Gastroesophageal sphincter (tissue), 3 donors: ENCODE results near the gene PIK3C2G.

Experiments used
- EP300 ChIP-seq: sonication (generic); formaldehyde crosslinking; IDR thresholded peaks from one replicate; pipeline ENCODE4 v1.6.1; 2017; ENCODE audit warnings: antibody characterized with exemption, mild to moderate bottlenecking
- POLR2A ChIP-seq, 2 donors: fragments of 450-650 bp; IDR thresholded peaks; one replicate each; pipeline ENCODE4 v1.6.1; 2017; ENCODE audit warnings: antibody characterized with exemption in 2 of 2, mild to moderate bottlenecking in 2 of 2, moderate library complexity in 1 of 2
- POLR2AphosphoS5 ChIP-seq: sonication (generic); formaldehyde crosslinking; IDR thresholded peaks from one replicate; pipeline ENCODE4 v1.6.1; 2017; ENCODE audit warnings: antibody characterized with exemption
- TF ChIP-seq, protein P1 (sequence below), 4 experiments: fragments of 200-600 bp in 2 of 4; fragments of 450-650 bp in 2 of 4; sonication (generic) in 1 of 4; IDR thresholded peaks; one replicate each; pipeline ENCODE4 v1.5.1; 2017 to 2019; ENCODE audit warnings: antibody characterized with exemption in 4 of 4, mild to moderate bottlenecking in 2 of 4, moderate library complexity in 2 of 4

DNA sequence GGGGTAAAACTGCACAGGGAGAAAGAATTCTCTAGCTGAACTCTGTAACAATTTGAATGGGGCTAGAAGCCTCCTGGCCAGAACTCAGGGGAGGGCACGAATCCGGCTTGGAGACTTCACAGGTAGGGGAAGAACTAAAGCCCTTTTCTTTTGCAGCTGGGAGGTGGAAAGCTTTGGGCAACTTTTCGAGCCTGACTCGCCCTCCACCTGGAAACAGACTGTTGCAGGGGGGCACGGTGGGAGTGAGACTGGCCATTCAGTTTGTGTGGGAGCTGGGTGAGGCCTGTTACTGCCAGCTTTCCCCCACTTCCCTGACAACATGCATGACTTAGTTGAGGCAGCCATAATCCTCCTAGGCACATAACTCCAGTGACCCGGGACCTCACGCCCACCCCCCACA is 340.6 kb downstream of the PIK3C2G start:
- TF ChIP-seq, protein P1, sequence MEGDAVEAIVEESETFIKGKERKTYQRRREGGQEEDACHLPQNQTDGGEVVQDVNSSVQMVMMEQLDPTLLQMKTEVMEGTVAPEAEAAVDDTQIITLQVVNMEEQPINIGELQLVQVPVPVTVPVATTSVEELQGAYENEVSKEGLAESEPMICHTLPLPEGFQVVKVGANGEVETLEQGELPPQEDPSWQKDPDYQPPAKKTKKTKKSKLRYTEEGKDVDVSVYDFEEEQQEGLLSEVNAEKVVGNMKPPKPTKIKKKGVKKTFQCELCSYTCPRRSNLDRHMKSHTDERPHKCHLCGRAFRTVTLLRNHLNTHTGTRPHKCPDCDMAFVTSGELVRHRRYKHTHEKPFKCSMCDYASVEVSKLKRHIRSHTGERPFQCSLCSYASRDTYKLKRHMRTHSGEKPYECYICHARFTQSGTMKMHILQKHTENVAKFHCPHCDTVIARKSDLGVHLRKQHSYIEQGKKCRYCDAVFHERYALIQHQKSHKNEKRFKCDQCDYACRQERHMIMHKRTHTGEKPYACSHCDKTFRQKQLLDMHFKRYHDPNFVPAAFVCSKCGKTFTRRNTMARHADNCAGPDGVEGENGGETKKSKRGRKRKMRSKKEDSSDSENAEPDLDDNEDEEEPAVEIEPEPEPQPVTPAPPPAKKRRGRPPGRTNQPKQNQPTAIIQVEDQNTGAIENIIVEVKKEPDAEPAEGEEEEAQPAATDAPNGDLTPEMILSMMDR (IDR thresholded peaks at IDR 0.05) = no peak
- TF ChIP-seq POLR2AphosphoS5 (no peak), EP300 (no peak), POLR2A (IDR thresholded peaks at IDR 0.05) (no peak)
